NB4 (cell line): ENCODE measurements around the gene TBC1D4.

ENCODE experiments used
- DNase-seq: peaks from one replicate; pipeline ENCODE4 v3.0.0; 2010; ENCODE audit warnings: low read depth
- H3K4me3 ChIP-seq: one replicate; pipeline ENCODE4 v1.5.1; 2011; ENCODE audit warnings: mild to moderate bottlenecking, low read depth, low read length, moderate library complexity
- MYC ChIP-seq: IDR thresholded peaks from 2 replicates; pipeline ENCODE4 v1.6.1; 2011; ENCODE audit warnings: low read depth, low read length
- POLR2A ChIP-seq: IDR thresholded peaks from 2 replicates; pipeline ENCODE4 v1.6.1; 2011; ENCODE audit warnings: mild to moderate bottlenecking; ENCODE audit not compliant: insufficient read length; ENCODE audit errors: extremely low read depth
- TF ChIP-seq, protein P1 (sequence below): IDR thresholded peaks from one replicate; pipeline ENCODE4 v1.5.1; 2012; ENCODE audit warnings: low read depth, low read length
- TF ChIP-seq, protein P2 (sequence below): IDR thresholded peaks from 2 replicates; pipeline ENCODE4 v1.6.1; 2011; ENCODE audit warnings: low read depth, low read length

The TBC1D4 gene

DNA sequence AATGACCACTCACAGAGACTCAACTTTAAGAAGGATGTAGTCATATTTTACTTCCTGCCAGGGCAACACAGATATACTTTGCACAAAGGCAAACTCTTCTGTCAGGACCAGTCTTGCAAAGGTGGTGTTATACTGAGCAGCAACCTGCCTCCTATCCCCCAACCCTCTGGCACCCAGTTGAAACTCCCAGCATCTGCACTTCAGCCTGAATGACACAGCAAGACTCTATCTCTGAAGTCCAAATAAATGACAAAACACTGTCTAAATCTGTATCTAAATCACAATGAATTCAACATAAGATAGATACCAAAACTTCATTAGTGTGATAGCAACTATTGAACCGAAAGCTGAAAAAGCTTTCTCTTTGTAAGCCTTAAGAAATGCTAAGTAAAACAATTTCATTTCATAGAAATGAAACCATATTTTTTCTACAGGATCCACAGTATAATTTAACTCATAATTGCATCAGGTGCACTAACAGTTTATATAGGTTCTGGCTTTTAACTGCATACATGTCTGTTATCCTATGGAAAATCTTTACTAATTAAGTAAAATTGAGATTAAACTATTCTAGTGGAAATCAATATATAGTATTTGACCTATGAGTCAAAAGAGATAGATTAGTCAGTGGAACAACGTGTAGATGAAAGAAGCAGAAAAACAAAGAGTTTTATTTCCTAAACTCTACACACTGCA is 163.7 kb downstream of the TBC1D4 start:
- no peak overlapping the region for H3K4me3 ChIP-seq
- TF ChIP-seq, protein P1, sequence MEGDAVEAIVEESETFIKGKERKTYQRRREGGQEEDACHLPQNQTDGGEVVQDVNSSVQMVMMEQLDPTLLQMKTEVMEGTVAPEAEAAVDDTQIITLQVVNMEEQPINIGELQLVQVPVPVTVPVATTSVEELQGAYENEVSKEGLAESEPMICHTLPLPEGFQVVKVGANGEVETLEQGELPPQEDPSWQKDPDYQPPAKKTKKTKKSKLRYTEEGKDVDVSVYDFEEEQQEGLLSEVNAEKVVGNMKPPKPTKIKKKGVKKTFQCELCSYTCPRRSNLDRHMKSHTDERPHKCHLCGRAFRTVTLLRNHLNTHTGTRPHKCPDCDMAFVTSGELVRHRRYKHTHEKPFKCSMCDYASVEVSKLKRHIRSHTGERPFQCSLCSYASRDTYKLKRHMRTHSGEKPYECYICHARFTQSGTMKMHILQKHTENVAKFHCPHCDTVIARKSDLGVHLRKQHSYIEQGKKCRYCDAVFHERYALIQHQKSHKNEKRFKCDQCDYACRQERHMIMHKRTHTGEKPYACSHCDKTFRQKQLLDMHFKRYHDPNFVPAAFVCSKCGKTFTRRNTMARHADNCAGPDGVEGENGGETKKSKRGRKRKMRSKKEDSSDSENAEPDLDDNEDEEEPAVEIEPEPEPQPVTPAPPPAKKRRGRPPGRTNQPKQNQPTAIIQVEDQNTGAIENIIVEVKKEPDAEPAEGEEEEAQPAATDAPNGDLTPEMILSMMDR: no peak
- TF ChIP-seq, protein P2, sequence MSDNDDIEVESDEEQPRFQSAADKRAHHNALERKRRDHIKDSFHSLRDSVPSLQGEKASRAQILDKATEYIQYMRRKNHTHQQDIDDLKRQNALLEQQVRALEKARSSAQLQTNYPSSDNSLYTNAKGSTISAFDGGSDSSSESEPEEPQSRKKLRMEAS: no peak
- DNase-seq: no peak

DNA sequence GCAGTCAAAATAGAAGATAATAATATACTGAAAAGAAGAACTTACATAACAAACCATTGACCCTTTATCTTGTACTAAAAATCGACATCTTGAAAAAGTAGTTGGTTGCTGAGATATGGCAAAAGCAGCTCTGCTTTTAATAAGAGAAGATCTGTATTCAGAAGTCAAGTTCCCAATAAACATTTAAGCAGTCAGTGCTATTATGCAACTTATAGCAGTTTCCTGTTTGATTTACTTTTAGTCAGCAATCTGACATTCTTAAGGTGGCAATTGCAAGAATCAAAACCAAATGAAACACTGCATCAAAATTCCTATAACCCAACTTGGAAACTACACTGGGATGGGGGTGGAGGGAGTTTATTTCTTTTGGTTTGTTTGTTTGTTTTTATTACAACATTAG is 165.5 kb downstream of the TBC1D4 start:
- DNase-seq: peak; percentile 6
- no peak for TF ChIP-seq MYC
- no peak for TF ChIP-seq POLR2A
- TF ChIP-seq, protein P1: no peak
- TF ChIP-seq, protein P2: no peak
- no peak overlapping the region for H3K4me3 ChIP-seq

DNA sequence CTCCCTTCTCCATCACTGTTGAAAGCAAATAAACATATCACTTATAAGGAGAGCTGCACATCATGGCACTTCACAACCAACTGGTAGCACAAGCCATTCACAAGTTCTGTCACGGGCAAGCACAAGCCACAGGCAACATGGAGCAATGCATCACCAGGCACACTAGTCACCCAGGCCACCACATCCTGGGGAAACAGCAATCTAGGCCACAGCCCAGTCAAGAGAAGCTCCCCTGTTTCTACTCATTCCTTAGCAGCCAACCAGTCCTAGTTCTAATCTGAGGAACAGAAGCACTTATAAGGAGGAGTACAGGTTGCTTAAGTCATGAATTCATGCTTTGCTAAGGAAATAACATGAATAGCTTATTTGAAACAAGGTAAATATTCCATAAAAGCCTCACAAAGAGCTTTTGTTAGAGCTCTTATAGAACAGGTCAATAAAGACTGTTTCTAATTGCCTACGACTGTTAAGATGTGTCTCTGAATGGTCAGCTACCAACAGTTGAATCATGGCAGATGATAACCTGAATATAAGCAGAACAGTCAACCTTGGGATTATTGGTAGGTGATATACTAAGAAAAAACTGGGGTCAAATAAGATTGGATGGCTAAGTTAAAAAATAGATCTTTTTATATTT is 169.0 kb downstream of the TBC1D4 start:
- DNase-seq: peak; percentile 7
- TF ChIP-seq, protein P1: no peak
- no peak for TF ChIP-seq POLR2A
- H3K4me3 ChIP-seq: no peak overlapping the region

DNA sequence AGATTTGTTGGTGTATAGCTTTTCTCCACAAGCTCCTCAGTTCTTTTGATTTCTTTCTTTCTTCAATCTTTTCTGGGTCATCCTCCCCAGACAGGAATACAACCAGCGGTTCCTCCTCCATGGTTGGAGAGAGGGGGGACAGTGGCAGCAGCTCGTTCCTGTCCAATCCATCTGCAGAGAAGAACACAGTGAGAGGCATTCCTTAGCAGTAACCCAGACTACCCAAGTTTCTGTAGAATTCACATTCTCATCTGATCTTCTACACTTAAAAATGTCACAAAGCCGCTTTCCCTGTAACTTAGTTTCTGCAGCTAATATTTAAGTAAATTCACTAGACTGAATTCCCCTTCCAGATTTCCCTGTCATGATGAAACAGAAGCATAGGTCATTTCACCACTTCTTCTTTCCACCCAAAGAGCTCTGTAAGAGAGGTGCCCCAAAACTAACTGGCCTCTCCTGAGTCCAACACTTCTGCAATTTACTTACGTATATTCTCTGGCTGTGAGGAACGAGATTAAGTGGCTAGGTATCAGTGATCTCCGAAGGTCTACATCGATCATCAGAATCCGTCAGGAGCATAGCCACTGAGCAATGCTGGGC is 171.9 kb downstream of the TBC1D4 start:
- DNase-seq: peak; percentile 8
- no peak for TF ChIP-seq MYC
- no peak for TF ChIP-seq POLR2A
- TF ChIP-seq, protein P1: no peak
- TF ChIP-seq, protein P2: no peak
- H3K4me3 ChIP-seq: no peak overlapping the region

DNA sequence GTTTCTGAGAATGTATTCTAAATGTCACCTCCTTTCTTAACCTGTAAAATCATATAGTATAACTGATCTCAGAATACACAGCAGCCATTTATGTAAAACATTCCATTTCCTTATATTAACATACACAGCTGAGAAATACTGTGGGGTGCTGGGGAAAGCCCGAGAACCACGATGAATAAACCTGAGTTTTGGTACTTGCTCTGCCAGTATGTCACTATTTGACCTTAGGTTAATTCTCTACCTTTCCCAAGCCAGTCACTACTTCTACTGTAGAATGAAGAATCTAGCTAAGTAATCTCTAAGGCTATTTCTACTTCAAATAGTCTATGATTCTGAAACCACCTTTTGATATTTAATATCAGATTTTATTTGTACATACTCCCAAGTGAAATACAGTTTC is 173.7 kb downstream of the TBC1D4 start:
- no peak overlapping the region for H3K4me3 ChIP-seq
- DNase-seq: no peak
- TF ChIP-seq, protein P1: no peak
- no peak for TF ChIP-seq POLR2A
- TF ChIP-seq MYC: no peak
- TF ChIP-seq, protein P2: no peak
